GM19467 (cell line): ENCODE results near the gene NUB1.

ENCODE experiments used
- ATAC-seq: cut with Tn5 transposase; IDR thresholded peaks from one replicate; pipeline ENCODE4 v1.9.1; 2021; ENCODE audit warnings: mild to moderate bottlenecking, moderate library complexity; ENCODE audit not compliant: unreplicated experiment

Gene NUB1

GRCh38 chr7:151422212-151422611 is 80.6 kb downstream of the NUB1 start:
- no peak for ATAC-seq

DNA sequence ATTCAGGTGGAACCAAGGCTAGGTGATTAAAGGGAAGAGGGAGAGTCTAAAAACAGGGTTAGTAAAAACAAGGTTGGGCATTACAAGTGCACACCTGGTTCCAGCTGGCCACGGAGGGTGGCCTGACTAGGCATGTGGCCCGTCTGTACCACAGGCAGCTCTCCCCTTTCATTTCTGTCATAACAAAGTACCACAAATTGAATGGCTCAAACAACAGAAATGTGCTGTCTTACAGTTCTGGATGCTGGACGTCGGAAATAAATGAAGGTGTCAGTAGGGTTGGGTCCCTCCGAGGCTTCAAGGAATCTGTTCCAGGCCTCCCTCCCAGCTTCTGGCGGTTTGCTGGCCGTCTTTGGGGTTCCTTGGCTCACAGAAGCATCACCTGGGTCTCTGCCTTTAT is 81.6 kb downstream of the NUB1 start:
- ATAC-seq = no peak

DNA sequence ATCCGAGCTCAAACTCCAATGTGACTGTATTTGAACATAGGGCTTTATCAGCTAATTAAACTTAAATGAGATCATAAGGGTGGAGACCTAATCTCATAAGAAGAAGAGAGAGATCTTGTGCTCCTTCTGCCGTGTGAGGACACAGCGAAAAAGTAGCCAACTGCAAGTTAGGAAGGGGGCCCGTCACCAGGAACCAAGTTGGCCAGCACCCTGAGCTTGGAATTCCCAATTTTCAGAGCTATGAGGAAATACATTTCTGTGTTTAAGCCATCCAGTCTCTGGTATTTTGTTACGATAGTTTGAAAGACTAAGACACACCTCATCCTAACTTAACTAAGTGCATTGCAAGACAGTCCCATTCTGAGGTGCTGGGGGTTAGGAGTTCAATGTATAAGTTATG is 82.3 kb downstream of the NUB1 start:
- ATAC-seq = no peak

DNA sequence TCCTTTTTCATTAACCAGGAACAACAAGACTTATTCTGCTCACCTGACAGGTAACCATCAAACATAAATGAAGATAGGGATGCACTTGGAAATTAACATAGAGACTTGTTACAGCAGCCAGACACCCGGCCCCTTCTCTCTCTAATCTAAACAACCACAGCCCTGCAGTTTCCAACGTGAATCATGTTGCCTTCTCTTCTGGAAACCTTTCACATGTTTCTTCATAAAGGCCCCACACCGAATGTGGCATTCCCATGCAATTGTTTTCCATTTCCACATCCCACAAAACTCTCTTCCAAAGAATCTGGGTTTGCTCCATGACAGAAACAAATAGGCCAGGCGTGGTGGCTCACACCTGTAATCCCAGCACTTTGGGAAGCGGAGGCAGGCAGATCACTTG is 83.2 kb downstream of the NUB1 start:
- no peak for ATAC-seq

DNA sequence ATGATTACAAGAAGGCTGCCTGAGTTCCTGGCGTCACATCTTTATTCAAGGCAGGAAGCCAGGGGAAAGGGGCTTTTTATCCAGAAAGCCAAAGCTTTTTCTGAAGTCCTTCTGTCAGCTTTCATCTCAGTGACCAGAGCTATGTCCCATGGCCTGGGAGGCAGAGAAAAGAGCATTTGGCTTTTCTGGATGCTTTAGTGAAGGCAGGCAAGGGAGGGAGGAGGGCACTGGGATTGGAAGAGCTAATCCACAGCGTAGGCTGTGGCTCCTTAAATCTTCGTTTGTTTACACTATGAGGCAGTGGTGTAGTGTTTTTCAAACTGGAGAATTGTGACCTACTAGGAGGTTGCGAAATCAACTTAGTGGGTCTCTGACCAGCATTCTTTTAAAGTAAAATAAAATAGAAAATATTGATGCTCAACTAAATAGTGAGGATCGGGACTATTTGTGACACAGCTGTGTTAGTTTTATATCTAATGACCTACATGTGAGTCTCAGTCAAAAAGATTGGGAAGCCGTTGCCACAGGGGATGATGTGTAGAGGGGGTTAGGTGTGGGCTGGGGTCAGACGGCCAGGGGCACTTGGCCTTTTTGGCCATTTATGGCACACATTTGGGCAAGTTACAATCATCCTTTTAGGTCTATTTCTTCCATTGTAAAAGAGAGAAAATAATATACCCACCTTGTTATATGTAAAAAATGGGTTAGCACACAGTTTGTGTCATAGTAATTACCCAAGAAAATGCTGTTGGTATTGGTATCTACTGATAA is 84.2 kb downstream of the NUB1 start:
- no peak for ATAC-seq

- ATAC-seq = no peak
Observed at GRCh38 chr7:151426441-151426903, 84.9 kb downstream of the NUB1 start.

DNA sequence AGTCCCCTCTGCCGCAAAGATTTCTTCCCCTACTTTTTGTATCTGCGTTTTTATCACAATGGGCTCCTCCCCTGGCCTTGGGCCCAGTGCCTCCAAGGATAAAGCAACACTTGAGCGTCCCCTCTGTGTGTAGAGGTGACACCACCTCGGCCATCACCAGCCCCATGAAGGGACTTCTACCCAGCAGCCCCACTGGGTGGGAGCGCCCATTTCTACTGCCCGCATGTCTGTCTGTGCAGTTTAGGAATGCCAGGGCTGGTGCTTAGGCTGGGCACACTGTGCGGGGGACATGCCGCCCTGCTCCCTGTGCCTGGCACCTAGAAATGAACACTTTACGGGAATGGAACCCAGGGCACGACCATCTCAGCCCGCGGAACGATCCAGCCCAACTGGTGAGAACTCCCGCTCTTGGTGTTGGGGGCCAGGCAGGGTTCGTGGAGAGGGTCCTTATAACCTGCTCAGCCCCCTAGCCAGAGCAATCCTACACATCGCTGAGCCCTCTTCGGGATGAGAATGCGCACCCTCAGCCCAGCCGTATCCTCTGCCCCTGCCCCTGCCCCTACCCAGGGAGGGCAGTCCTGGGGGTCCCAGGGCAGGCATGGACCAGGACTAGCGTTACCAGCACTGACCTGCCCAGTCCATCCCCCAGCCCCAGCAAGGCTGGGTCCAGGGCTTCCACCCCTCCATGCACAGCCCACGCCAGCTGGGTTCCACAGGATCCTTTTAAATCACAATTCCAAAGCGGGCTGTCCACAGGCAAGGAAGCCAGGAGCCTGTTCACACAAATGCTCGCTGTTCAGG is 85.5 kb downstream of the NUB1 start:
- no peak for ATAC-seq

GRCh38 chr7:151427705-151428377 is 86.2 kb downstream of the NUB1 start:
- no peak for ATAC-seq
